Dendritic cell treated with granulocyte-macrophage colony-stimulating factor and Interleukin-4, amounts not matched to agents 40 ng/mL and 50 ng/mL, for 4 days (primary cell): ENCODE data around the gene FBXO28.

Experiments used
- H3K27ac Mint-ChIP-seq: one replicate; pipeline ENCODE4 v1.8.0; 2022; ENCODE audit warnings: mild to moderate bottlenecking, mixed read lengths
- H3K27me3 Mint-ChIP-seq: one replicate; pipeline ENCODE4 v1.8.0; 2022; ENCODE audit warnings: mild to moderate bottlenecking, mixed read lengths
- H3K36me3 Mint-ChIP-seq: one replicate; pipeline ENCODE4 v1.8.0; 2022; ENCODE audit warnings: low read depth, mixed read lengths
- H3K4me1 Mint-ChIP-seq: one replicate; pipeline ENCODE4 v1.8.0; 2022; ENCODE audit warnings: low read depth, mixed read lengths
- H3K4me3 Mint-ChIP-seq: one replicate; pipeline ENCODE4 v1.8.0; 2022; ENCODE audit warnings: mild to moderate bottlenecking, moderate library complexity, mixed read lengths
- H3K9me3 Mint-ChIP-seq: one replicate; pipeline ENCODE4 v1.8.0; 2022; ENCODE audit warnings: mixed read lengths
- intact Hi-C: fragments of 100-400 bp; cut with micrococcal nuclease; formaldehyde crosslinking; loops from one replicate; pipeline ENCODE4 v1.15.0; 2022

Gene FBXO28

DNA sequence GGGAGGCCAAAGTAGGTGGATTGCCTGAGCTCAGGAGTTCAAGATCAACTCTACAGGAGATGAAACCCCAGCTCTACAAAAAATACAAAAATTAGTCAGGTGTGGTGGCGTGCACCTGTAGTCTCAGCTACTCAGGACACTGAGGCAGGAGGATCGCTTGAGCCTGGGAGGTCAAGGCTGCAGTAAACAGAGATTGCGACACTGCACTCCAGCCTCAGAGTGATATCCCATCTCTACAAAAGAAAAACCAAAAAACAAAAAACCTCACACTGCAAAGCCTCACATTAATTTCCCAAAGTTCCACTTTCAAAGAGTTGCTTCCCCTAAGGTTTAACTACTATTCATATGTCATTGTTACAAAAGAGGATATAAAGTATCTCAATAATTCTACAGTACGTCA is 29.0 kb upstream of the FBXO28 start:
- no peak overlapping the region for H3K4me3 Mint-ChIP-seq
- no peaks in the 10 kb centered on the region for H3K4me1 Mint-ChIP-seq
- H3K9me3 Mint-ChIP-seq: no peaks in the 10 kb centered on the region
- H3K36me3 Mint-ChIP-seq: no peaks in the 10 kb centered on the region
- no peak overlapping the region for H3K27ac Mint-ChIP-seq
- H3K27me3 Mint-ChIP-seq: peaks cover 6% of the 10 kb centered on the region
- intact Hi-C loops: no loop called here

GRCh38 chr1:224085421-224086108 is 28.3 kb upstream of the FBXO28 start:
- H3K9me3 Mint-ChIP-seq: no peaks in the 10 kb centered on the region
- H3K4me1 Mint-ChIP-seq: no peaks in the 10 kb centered on the region
- H3K27ac Mint-ChIP-seq: no peak overlapping the region
- intact Hi-C loops: no loop called here
- H3K36me3 Mint-ChIP-seq: no peaks in the 10 kb centered on the region
- H3K4me3 Mint-ChIP-seq: no peak overlapping the region
- H3K27me3 Mint-ChIP-seq: peaks cover 11% of the 10 kb centered on the region

- intact Hi-C loops: no loop called here
- no peak overlapping the region for H3K27ac Mint-ChIP-seq
- H3K4me1 Mint-ChIP-seq: no peaks in the 10 kb centered on the region
These were observed 26.6 kb upstream of the FBXO28 start for GRCh38 chr1:224087286-224087794.

DNA sequence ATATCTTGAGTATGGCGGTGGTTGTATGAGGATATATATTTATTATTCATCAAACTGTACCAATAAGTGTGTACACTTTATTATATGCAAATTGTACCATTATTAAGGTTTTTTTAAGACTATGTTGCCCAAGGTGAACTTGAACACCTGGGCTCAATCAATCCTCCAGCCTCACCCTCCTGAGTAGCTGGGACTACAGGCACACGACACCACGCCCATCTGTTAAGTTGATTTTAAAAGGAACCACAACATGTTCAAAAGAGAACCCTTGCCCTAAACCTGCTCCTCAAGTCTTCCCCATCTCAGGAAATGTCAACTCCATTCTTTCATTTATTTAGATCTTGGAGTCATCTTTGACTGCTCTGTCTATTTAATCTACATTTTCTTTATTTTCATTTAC is 24.3 kb upstream of the FBXO28 start:
- intact Hi-C loops: no loop called here
- H3K27ac Mint-ChIP-seq: no peak overlapping the region
- peaks cover 14% of the 10 kb centered on the region for H3K27me3 Mint-ChIP-seq
- H3K4me1 Mint-ChIP-seq: no peaks in the 10 kb centered on the region
- no peaks in the 10 kb centered on the region for H3K9me3 Mint-ChIP-seq
- no peak overlapping the region for H3K4me3 Mint-ChIP-seq
- no peaks in the 10 kb centered on the region for H3K36me3 Mint-ChIP-seq

More at GRCh38 chr1:224087286-224087794, 26.6 kb upstream of the FBXO28 start:
- H3K4me3 Mint-ChIP-seq: no peak overlapping the region
- H3K36me3 Mint-ChIP-seq: no peaks in the 10 kb centered on the region
- H3K27me3 Mint-ChIP-seq: peaks cover 14% of the 10 kb centered on the region
- no peaks in the 10 kb centered on the region for H3K9me3 Mint-ChIP-seq

- H3K36me3 Mint-ChIP-seq: no peaks in the 10 kb centered on the region
- H3K27ac Mint-ChIP-seq: no peak overlapping the region
- no peaks in the 10 kb centered on the region for H3K4me1 Mint-ChIP-seq
- H3K27me3 Mint-ChIP-seq: peaks cover 14% of the 10 kb centered on the region
- H3K4me3 Mint-ChIP-seq: no peak overlapping the region
- intact Hi-C loops: no loop called here
- H3K9me3 Mint-ChIP-seq: no peaks in the 10 kb centered on the region
These were observed 23.8 kb upstream of the FBXO28 start for GRCh38 chr1:224090116-224090515.

DNA sequence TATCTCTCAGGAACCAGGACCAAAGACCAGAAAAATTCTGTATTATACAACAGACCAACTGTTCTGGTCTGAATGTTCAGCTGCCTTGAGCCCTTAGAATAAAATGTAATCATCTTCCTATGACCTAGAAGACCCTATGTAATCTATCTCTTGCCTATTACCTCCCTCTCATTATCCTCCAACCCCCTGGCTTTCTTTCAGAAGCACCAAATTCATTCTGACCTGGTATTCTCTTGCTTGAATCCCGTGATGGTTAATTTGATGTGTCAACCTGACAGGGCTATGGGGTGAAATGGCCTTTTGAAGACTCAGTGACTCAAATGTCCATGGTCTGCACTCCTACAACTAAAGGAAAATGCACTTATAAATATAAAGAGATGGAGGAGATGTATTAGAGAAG is 21.8 kb upstream of the FBXO28 start:
- Mint-ChIP-seq H3K9me3 (no peaks in the 10 kb centered on the region), H3K36me3 (no peaks in the 10 kb centered on the region), H3K27me3 (peaks cover 18% of the 10 kb centered on the region), H3K4me3 (no peak overlapping the region), H3K4me1 (no peaks in the 10 kb centered on the region), H3K27ac (no peak overlapping the region)
- intact Hi-C loops: no loop called here

GRCh38 chr1:224092601-224093000 is 21.3 kb upstream of the FBXO28 start:
- intact Hi-C loops: no loop called here
- Mint-ChIP-seq H3K4me1 (no peaks in the 10 kb centered on the region), H3K36me3 (no peaks in the 10 kb centered on the region), H3K9me3 (no peaks in the 10 kb centered on the region), H3K4me3 (no peak overlapping the region), H3K27ac (no peak overlapping the region), H3K27me3 (peaks cover 18% of the 10 kb centered on the region)

GRCh38 chr1:224095339-224095738 is 18.6 kb upstream of the FBXO28 start:
- Mint-ChIP-seq H3K36me3 (no peaks in the 10 kb centered on the region), H3K4me1 (no peaks in the 10 kb centered on the region), H3K4me3 (no peak overlapping the region)

DNA sequence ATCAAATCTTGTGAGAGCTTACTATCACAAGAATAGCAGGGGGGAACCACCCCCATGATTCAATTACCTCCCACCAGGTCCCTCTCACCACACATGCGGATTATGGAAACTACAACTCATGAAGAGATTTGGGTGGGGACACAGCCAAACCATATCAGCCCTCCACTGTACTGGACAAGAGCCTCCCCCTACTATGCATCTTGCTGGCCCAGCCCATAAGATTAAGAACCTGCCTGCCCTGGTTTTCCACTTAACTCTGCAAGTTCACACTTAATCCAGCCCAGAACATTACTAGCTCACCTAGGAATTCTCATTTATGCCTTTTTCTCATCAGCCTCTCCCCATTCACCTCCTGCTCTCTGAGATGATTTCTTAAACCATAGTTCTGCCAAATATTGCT is 18.0 kb upstream of the FBXO28 start:
- Mint-ChIP-seq H3K9me3 (no peaks in the 10 kb centered on the region), H3K4me1 (no peaks in the 10 kb centered on the region), H3K27ac (no peak overlapping the region), H3K27me3 (peaks cover 10% of the 10 kb centered on the region), H3K36me3 (no peaks in the 10 kb centered on the region), H3K4me3 (no peak overlapping the region)
- intact Hi-C loops: no loop called here

More at GRCh38 chr1:224095339-224095738, 18.6 kb upstream of the FBXO28 start:
- Mint-ChIP-seq H3K9me3 (no peaks in the 10 kb centered on the region), H3K27me3 (peaks cover 10% of the 10 kb centered on the region), H3K27ac (no peak overlapping the region)
- intact Hi-C loops: no loop called here

GRCh38 chr1:224096773-224097172 is 17.1 kb upstream of the FBXO28 start:
- no peaks in the 10 kb centered on the region for H3K9me3 Mint-ChIP-seq
- H3K4me1 Mint-ChIP-seq: no peaks in the 10 kb centered on the region
- H3K4me3 Mint-ChIP-seq: no peak overlapping the region
- H3K27ac Mint-ChIP-seq: no peak overlapping the region
- no peaks in the 10 kb centered on the region for H3K36me3 Mint-ChIP-seq
- intact Hi-C loops: no loop called here
- peaks cover 7% of the 10 kb centered on the region for H3K27me3 Mint-ChIP-seq

GRCh38 chr1:224098007-224098406 is 15.9 kb upstream of the FBXO28 start:
- Mint-ChIP-seq H3K9me3 (no peaks in the 10 kb centered on the region), H3K4me3 (no peak overlapping the region)
- intact Hi-C loops: no loop called here

DNA sequence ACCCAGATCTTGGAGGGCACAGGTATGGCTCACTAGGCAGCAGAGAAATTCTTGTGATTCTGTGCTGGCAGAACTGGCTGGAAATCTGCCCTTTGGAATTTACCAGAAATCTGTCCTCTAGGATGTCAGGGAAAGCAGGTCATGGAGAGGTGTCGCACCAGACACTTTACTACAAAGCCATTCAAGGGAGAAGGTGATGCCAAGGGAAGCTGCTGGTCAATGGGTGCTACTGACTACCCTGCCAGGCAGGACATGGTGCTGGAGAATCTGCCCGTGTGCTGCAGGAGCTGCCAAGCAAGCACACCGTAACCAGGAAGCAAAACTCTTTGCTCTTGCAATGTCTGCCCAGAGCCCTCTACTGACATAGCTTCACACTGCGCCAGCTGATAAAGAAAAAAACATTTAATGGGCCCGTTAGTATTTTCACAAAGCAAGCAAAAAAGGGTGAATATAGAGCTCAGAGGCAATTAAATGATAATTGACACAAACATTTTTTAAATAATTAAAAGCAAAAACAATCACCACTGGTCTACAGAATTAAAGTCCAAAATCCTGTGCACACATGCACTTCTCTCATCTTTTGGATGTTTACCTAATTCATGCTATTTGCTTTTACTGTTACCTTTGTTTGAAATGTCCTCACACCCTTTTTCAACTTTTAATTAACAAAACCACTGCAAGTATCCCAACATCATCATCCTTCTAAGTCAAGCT is 7.2 kb upstream of the FBXO28 start:
- Mint-ChIP-seq H3K4me1 (peaks cover 6% of the 10 kb centered on the region), H3K27me3 (peaks cover 7% of the 10 kb centered on the region), H3K4me3 (no peak overlapping the region), H3K9me3 (no peaks in the 10 kb centered on the region), H3K36me3 (no peaks in the 10 kb centered on the region), H3K27ac (no peak overlapping the region)
- intact Hi-C loops: no loop called here

More at GRCh38 chr1:224098007-224098406, 15.9 kb upstream of the FBXO28 start:
- peaks cover 11% of the 10 kb centered on the region for H3K27me3 Mint-ChIP-seq
- H3K36me3 Mint-ChIP-seq: no peaks in the 10 kb centered on the region
- H3K27ac Mint-ChIP-seq: no peak overlapping the region
- H3K4me1 Mint-ChIP-seq: no peaks in the 10 kb centered on the region

- Mint-ChIP-seq H3K27ac (no peak overlapping the region), H3K27me3 (peaks cover 7% of the 10 kb centered on the region), H3K36me3 (no peaks in the 10 kb centered on the region), H3K4me3 (no peak overlapping the region), H3K9me3 (no peaks in the 10 kb centered on the region), H3K4me1 (peaks cover 6% of the 10 kb centered on the region)
- intact Hi-C loops: no loop called here
These were observed 6.7 kb upstream of the FBXO28 start for GRCh38 chr1:224107282-224107625.

- no peak overlapping the region for H3K4me3 Mint-ChIP-seq
- peaks cover 13% of the 10 kb centered on the region for H3K4me1 Mint-ChIP-seq
- H3K27me3 Mint-ChIP-seq: peaks cover 2% of the 10 kb centered on the region
- no peak overlapping the region for H3K27ac Mint-ChIP-seq
- intact Hi-C loops: no loop called here
- peaks cover 5% of the 10 kb centered on the region for H3K36me3 Mint-ChIP-seq
- H3K9me3 Mint-ChIP-seq: no peaks in the 10 kb centered on the region
These were observed 4.9 kb upstream of the FBXO28 start for GRCh38 chr1:224108991-224109390.
